T-helper 1 cell (primary cell): ENCODE measurements around the gene RTN4RL1.

Experiments
- DNase-seq, 5 donors: peaks; one replicate each; pipeline ENCODE4 v3.0.0-alpha.2; 2012 to 2020

RTN4RL1 gene

DNA sequence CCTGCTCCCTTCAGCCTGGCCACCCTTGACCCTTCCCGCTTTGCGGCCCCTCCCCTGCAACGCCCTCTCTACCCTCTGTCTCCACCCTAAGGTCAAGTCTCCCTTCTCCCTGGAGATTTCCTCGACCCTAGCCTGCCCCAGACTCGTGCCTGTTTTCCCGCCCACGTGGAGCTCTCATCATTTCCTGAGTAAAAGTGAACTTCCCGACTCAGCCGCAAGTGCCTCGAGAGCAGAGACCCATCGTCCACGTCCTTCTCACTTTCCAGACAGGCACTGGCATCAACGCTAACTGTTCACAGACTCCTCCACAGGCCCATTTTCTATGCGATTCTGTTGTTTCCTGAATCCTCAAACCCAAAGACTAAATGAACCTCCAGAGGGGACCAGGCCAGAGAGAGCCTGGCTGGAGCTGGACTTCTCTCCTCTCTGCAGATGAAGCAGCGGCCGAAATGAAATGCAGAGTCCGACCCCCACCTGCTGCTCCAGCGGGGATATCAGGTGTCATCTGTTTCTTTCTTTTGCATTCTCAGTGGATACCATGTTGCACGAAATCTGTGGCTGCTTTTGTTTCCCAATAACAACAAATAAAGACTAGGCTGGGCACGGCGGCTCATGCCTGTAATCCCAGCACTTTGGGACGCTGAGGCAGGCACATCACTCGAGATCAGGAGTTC is 52.5 kb downstream of the RTN4RL1 start:
- DNase-seq, result no peak

GRCh38 chr17:1970843-1971384 is 54.2 kb downstream of the RTN4RL1 start:
- DNase-seq, result no peak

- no peak for DNase-seq
These were observed 55.4 kb downstream of the RTN4RL1 start for GRCh38 chr17:1969712-1970111.

DNA sequence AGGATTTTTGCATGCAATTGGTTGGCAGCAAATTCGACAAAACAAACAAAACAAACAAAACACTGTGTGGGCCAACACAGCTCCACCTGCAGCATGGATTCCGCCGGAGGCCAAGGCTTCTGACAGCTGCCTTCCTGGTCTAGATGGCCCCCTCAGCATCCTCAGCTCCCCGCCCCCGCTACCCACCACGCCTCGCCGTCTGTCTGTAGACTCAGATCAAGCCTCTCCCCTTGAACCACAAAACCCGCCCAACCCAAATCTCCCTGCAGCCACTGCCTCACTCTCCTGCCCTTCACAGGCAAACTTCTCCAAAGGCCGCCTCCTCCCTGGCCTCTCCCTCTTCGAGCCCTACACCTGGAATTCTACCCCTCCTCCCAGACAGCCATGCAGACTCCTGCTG is 57.9 kb downstream of the RTN4RL1 start:
- DNase-seq, result no peak

- no peak for DNase-seq
These were observed 58.7 kb downstream of the RTN4RL1 start for GRCh38 chr17:1966274-1967086.

- DNase-seq, result no peak
These were observed 59.4 kb downstream of the RTN4RL1 start for GRCh38 chr17:1965556-1966273.

DNA sequence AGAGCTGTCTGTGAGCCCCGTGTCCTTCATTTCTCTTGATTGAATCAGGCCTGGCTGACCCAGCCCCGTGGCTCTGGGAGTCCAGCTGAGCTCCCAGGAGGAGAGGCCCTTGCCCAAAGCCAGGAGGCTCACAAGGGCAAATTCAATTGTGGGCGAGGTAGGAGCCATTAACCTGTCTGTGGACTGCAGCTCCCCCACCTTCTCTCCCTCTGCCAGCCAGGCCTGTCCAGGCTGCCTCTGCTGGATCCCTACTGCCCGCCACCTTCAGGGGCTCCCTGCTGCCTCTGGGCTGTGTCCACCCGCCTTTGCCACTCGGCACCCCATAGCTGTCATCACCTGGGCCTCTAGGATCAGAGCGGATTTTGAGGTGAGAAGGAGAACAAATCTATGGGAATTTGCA is 61.9 kb downstream of the RTN4RL1 start:
- DNase-seq, result no peak

GRCh38 chr17:1961189-1961588 is 63.9 kb downstream of the RTN4RL1 start:
- no peak for DNase-seq

GRCh38 chr17:1960545-1960912 is 64.6 kb downstream of the RTN4RL1 start:
- no peak for DNase-seq

- DNase-seq, result no peak
These were observed 65.1 kb downstream of the RTN4RL1 start for GRCh38 chr17:1959871-1960544.

GRCh38 chr17:1958134-1958881 is 66.8 kb downstream of the RTN4RL1 start:
- DNase-seq, result no peak

DNA sequence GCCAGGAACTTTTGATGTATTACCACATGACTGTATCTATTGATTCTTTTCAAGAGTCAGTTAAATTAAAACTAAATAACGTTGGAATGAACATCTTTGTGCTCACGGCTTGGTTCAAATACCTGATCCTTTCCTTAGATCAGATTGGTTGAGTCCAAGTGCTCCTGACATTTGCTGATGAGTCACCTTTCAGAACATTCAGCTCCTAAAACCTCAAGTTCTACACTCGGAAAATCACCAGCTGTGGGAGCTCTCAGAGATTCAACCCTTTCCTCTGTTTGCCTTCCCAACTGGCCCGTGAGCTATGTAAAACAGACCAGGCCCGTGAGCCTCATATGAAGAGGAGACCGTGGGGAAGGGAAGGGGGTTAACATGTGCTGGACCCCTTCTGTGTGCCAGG is 68.1 kb downstream of the RTN4RL1 start:
- no peak for DNase-seq

- DNase-seq, result no peak
These were observed 69.0 kb downstream of the RTN4RL1 start for GRCh38 chr17:1956134-1956533.

- no peak for DNase-seq
These were observed 71.3 kb downstream of the RTN4RL1 start for GRCh38 chr17:1953831-1954230.

GRCh38 chr17:1951920-1952319 is 73.2 kb downstream of the RTN4RL1 start:
- no peak for DNase-seq

- no peak for DNase-seq
These were observed 75.4 kb downstream of the RTN4RL1 start for GRCh38 chr17:1949754-1950153.

DNA sequence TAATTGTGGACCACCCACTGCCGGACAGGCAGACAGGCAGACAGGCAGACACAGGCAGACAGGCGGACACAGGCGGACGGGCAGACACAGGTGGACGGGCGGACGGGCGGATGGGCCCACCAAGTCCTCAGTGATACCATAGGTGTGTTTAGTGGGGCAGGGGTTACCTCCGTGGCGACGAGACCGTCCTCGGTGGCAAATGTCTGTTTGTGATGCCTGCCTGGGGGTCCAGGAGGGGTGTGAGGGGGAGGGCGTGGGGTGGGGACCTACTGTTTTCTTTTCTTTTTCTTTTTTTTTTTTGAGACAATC is 76.7 kb downstream of the RTN4RL1 start:
- no peak for DNase-seq

DNA sequence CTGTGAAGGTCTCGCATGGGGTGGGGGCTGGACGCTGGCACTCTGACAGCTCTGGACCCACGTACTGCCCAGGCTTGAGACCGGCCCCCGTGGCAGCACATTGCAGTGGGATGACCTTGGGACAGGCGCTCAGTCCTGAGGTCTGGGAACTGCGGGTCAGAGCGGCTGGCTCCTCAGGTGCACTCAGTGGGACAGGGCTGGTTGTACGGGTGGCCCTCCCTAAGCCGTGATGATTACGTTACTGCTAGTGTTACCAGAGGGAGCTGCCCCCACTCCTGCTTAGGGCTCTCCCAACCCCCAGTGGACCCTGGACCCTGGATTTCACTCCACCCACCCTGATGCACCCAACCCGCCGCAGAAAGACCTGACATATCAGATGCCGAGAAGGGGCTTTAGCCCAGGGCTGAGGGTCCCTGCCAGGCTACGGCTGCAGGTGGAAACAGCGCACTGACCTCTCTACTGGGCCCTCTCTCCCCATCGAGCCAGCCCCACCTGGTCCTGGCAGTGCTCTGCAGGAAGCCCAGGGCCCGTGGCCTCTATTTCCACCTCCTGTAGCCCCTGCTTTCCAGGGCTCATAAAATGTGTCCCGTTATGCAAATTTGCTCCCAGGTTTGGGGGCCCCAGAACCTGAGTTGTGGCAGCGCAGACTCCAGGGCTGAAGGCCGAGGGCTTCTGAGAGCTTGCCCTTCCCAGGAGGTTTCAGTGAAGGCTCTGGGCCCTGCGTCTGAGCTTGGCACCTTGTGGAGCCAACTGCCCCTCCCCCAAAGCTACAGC is 77.2 kb downstream of the RTN4RL1 start:
- DNase-seq, result no peak

DNA sequence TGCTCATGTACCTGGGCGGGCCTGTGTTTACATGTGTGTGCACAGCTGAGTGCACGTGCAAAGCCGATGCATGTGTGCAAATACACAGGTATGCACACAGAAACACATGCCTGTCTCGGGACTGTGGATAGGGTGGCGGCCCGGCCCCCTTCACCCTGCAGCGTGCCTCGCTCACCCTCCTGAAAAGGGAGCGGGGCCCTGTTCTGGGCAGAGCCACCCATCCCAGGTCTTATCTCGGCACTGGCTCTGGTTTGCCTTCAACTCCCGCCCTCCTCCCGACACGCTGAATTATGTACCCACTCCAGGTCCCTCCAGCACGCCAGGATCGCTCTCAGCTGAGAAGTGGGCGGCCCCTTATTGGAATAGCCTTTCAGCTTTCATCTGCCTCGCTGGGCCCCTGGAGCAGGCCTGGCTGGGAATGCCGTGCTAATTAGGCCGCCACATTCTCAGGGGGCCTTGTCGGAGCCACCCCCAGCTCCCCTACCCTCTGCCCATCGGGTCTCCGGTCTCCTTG is 77.8 kb downstream of the RTN4RL1 start:
- no peak for DNase-seq

DNA sequence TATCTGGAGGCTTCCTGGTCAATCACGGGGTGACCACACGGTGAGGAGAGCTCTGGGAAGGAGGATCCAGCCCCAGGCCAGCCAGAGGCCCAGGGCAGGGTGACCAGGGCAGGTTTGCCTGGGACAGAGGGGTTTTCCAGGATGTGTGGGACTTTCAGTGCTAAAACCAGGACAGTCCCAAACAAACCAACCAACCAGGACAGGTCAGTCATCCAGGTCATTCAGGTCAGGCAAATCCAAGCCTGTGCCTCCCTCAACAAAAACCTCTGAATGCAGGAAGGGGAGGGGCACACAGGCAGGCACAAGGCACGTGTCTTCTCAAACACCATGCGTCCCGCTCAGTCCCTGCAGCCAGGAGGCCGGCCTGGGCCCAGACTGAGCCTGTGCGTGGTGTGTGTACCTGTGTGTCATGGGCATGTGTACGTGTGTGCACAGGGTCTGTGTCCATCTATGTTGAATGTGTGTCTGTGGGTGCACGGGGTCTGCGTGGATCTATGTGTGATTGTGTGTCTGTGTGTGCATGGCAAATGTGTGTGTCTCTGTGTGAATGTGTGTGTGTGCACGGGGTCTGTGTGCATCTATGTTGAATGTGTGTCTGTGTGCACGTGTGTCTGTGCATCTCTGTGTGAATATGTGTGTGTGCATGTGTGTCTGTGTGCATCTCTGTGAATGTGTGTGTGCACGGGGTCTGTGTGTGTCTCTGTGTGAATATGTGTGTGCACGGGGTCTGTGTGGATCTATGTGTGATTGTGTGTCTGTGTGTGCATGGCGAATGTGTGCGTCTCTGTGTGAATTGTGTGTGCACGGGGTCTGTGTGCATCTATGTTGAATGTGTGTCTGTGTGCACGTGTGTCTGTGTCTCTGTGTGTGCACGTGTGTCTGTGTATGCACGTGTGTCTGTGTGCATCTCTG is 78.9 kb downstream of the RTN4RL1 start:
- no peak for DNase-seq
